GM10266 (cell line): ENCODE results near the gene P2RY8.

Experiments used
- DNase-seq: peaks from one replicate; pipeline ENCODE4 v3.0.0; 2012; ENCODE audit errors: extremely low spot score
- CTCF ChIP-seq: IDR thresholded peaks from 2 replicates; pipeline ENCODE4 v1.5.1; 2012; ENCODE audit warnings: mild to moderate bottlenecking, low read depth; ENCODE audit not compliant: control insufficient read depth, insufficient read depth; ENCODE audit errors: missing control alignments

P2RY8 gene

GRCh38 chrX:1416965-1417760 is 119.8 kb downstream of the P2RY8 start:
- TF ChIP-seq CTCF = no peak
- no peak for DNase-seq

DNA sequence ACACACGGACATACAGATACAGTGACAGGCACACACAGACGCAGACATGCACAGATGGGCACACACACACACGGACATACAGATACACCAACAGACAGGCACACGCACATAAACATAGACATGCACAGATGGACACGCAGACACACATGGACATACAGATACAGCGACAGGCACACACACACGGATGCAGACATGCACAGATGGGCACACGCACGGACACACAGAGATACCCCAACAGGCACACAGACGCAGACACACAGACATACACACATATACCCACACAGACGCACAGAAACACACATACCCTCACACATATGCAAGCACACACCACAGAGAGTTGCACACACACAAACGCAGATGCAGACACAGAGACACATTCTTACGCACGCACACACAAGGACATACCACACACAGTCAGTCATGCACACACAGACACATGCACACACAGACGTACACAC is 120.6 kb downstream of the P2RY8 start:
- TF ChIP-seq CTCF = no peak

More for the DNA sequence above, 120.6 kb downstream of the P2RY8 start:
- DNase-seq = no peak
